OCI-LY1 (cell line): ENCODE results near the gene RYR3.
A peak's percentile ranks its signal among the peaks of the same experiment; 100 is the strongest.

Experiments
- H2AFZ ChIP-seq: fragments of 200-600 bp; sonication (generic), shearing (Covaris generic); 2 replicates; pipeline ENCODE4 v1.6.0; 2014; ENCODE audit warnings: antibody characterized with exemption, mild to moderate bottlenecking, low read length
- H3F3A ChIP-seq: fragments of 200-600 bp; sonication (generic), shearing (Covaris generic); 2 replicates; pipeline ENCODE4 v1.6.0; 2014; ENCODE audit warnings: mild to moderate bottlenecking, antibody characterized with exemption, low read length, moderate library complexity; ENCODE audit not compliant: insufficient read depth
- H3K27ac ChIP-seq: fragments of 200-600 bp; sonication (generic); 2 replicates; pipeline ENCODE4 v1.5.1; 2014; ENCODE audit warnings: low read length, mixed run types, mild to moderate bottlenecking, low read depth; ENCODE audit not compliant: poor library complexity, severe bottlenecking
- H3K27me3 ChIP-seq: fragments of 200-600 bp; sonication (generic); 2 replicates; pipeline ENCODE4 v1.6.0; 2014; ENCODE audit warnings: antibody characterized with exemption, mild to moderate bottlenecking, low read length, moderate library complexity; ENCODE audit not compliant: insufficient read depth
- H3K36me3 ChIP-seq: fragments of 200-600 bp; sonication (generic); 2 replicates; pipeline ENCODE4 v1.6.1; 2014; ENCODE audit warnings: mild to moderate bottlenecking, antibody characterized with exemption, low read length, moderate library complexity, mixed read lengths; ENCODE audit not compliant: insufficient read depth
- H3K4me1 ChIP-seq: fragments of 200-600 bp; sonication (generic); 2 replicates; pipeline ENCODE4 v1.5.1; 2014; ENCODE audit warnings: mild to moderate bottlenecking, low read length, moderate library complexity; ENCODE audit not compliant: insufficient read depth, severe bottlenecking
- H3K4me2 ChIP-seq: fragments of 200-600 bp; sonication (generic), shearing (Covaris generic); 2 replicates; pipeline ENCODE4 v1.6.1; 2014; ENCODE audit warnings: low read length
- H3K4me3 ChIP-seq: fragments of 200-600 bp; sonication (generic); 2 replicates; pipeline ENCODE4 v1.5.1; 2014; ENCODE audit warnings: low read length, low read depth, mild to moderate bottlenecking, mixed read lengths; ENCODE audit not compliant: poor library complexity, severe bottlenecking
- H3K79me2 ChIP-seq: fragments of 200-600 bp; shearing (Covaris generic); 2 replicates; pipeline ENCODE4 v1.6.1; 2016; ENCODE audit warnings: mixed run types, low read length, mixed read lengths; ENCODE audit not compliant: insufficient read depth
- H3K9ac ChIP-seq: fragments of 200-600 bp; sonication (generic), shearing (Covaris generic); 2 replicates; pipeline ENCODE4 v1.6.1; 2014; ENCODE audit warnings: mild to moderate bottlenecking, low read length, mixed read lengths
- H3K9me2 ChIP-seq: fragments of 200-600 bp; sonication (generic), shearing (Covaris generic); 2 replicates; pipeline ENCODE4 v1.6.1; 2014; ENCODE audit warnings: low read depth, mild to moderate bottlenecking, low read length, mixed read lengths
- H3K9me3 ChIP-seq: fragments of 200-600 bp; shearing (Covaris generic); 2 replicates; pipeline ENCODE4 v1.6.1; 2014; ENCODE audit warnings: low read length, mixed read lengths
- H4K20me1 ChIP-seq: fragments of 200-600 bp; sonication (generic), shearing (Covaris generic); 2 replicates; pipeline ENCODE4 v1.6.0; 2016; ENCODE audit warnings: mild to moderate bottlenecking, low read length; ENCODE audit not compliant: insufficient read depth
- CTCF ChIP-seq: fragments of 200-600 bp; sonication (generic), shearing (Covaris generic); IDR thresholded peaks from 2 replicates; pipeline ENCODE4 v1.5.1; 2017; ENCODE audit warnings: mild to moderate bottlenecking, antibody characterized with exemption, low read length, moderate library complexity, mixed read lengths
- EZH2 ChIP-seq: fragments of 200-600 bp; sonication (generic), shearing (Covaris generic); IDR thresholded peaks from 2 replicates; pipeline ENCODE4 v1.8.0; 2017; ENCODE audit warnings: borderline replicate concordance, mixed run types, mild to moderate bottlenecking, antibody characterized with exemption, low read length, moderate library complexity, mixed read lengths

Gene RYR3

GRCh38 chr15:33623010-33623409, 312.2 kb downstream of the RYR3 start:
- Histone ChIP-seq H3K9ac (no peak overlapping the region), H3K27me3 (no peaks in the 10 kb centered on the region), H3K27ac (no peak overlapping the region), H3K4me3 (no peak overlapping the region), H3K9me3 (no peaks in the 10 kb centered on the region), H3K9me2 (no peaks in the 10 kb centered on the region), H3K79me2 (no peaks in the 10 kb centered on the region), H4K20me1 (no peaks in the 10 kb centered on the region), H3K4me2 (no peak overlapping the region), H3K4me1 (no peaks in the 10 kb centered on the region), H2AFZ (no peak overlapping the region), H3K36me3 (no peaks in the 10 kb centered on the region), H3F3A (no peaks in the 10 kb centered on the region)
- TF ChIP-seq EZH2 (no peak), CTCF (peak; percentile 25; the same call in 1 of the 2 replicates)

GRCh38 chr15:33624439-33624838, 313.7 kb downstream of the RYR3 start:
- no peaks in the 10 kb centered on the region for H3K4me1 ChIP-seq
- no peaks in the 10 kb centered on the region for H3K9me3 ChIP-seq
- H3K36me3 ChIP-seq: no peaks in the 10 kb centered on the region
- no peak overlapping the region for H3K9ac ChIP-seq
- H3K9me2 ChIP-seq: no peaks in the 10 kb centered on the region
- H2AFZ ChIP-seq: no peak overlapping the region
- no peaks in the 10 kb centered on the region for H3K79me2 ChIP-seq
- no peaks in the 10 kb centered on the region for H4K20me1 ChIP-seq
- TF ChIP-seq CTCF: no peak
- no peak for TF ChIP-seq EZH2
- no peak overlapping the region for H3K4me3 ChIP-seq
- H3F3A ChIP-seq: no peaks in the 10 kb centered on the region
- H3K27me3 ChIP-seq: no peaks in the 10 kb centered on the region
- no peak overlapping the region for H3K4me2 ChIP-seq
- H3K27ac ChIP-seq: no peak overlapping the region

GRCh38 chr15:33629647-33630046, 318.9 kb downstream of the RYR3 start:
- Histone ChIP-seq H3K4me3 (no peak overlapping the region), H2AFZ (no peak overlapping the region), H3K9ac (no peak overlapping the region), H3K79me2 (no peaks in the 10 kb centered on the region), H3K4me2 (no peak overlapping the region), H3K9me3 (no peaks in the 10 kb centered on the region), H3K27me3 (no peaks in the 10 kb centered on the region), H3F3A (no peaks in the 10 kb centered on the region), H3K4me1 (no peaks in the 10 kb centered on the region), H3K27ac (no peak overlapping the region), H3K9me2 (no peaks in the 10 kb centered on the region), H3K36me3 (no peaks in the 10 kb centered on the region), H4K20me1 (no peaks in the 10 kb centered on the region)
- TF ChIP-seq CTCF: no peak
- TF ChIP-seq EZH2: no peak
